Endometrial microvascular endothelial cells (primary cell): Measurements from ENCODE around the gene GLP2R. TPM values are rescaled to one million over a fixed set of nuclear protein-coding genes. Genes with fewer than 3 reads are reported as not detected.

Experiments
- in situ Hi-C: cut with HindIII; loops from 2 replicates; pipeline ENCODE4 v1.10.0; 2017; ENCODE audit warnings: low sequenced_read_pairs, low pct_unique_long_range_greater_than_20kb; ENCODE audit errors: inconsistent ontology term
- total RNA-seq: library from RNA; depleted of rRNA; stranded (reverse); fragments of >200 nt; gene quantifications from one replicate; pipeline ENCODE4 v1.2.3, GENCODE V29; 2015; ENCODE audit errors: inconsistent ontology term

The GLP2R gene
- total RNA-seq, 1 donor from 2014 or later, result not detected

- in situ Hi-C loops, result no loop called here
These were observed 108.6 kb downstream of the GLP2R start for GRCh38 chr17:9934331-9934730.

GRCh38 chr17:9935408-9935807, 109.7 kb downstream of the GLP2R start:
- in situ Hi-C loops, result no loop called here

- in situ Hi-C loops, result no loop called here
These were observed 110.4 kb downstream of the GLP2R start for GRCh38 chr17:9936095-9936494.

GRCh38 chr17:9937241-9937761, 111.6 kb downstream of the GLP2R start:
- in situ Hi-C loops, result no loop called here

- in situ Hi-C loops, result no loop called here
These were observed 112.2 kb downstream of the GLP2R start for GRCh38 chr17:9937901-9938300.

- in situ Hi-C loops, result no loop called here
These were observed 113.0 kb downstream of the GLP2R start for GRCh38 chr17:9938764-9939163.

GRCh38 chr17:9940841-9941240, 115.1 kb downstream of the GLP2R start:
- in situ Hi-C loops, result no loop called here

- in situ Hi-C loops, result no loop called here
These were observed 115.6 kb downstream of the GLP2R start for GRCh38 chr17:9941305-9941704.

Other genes with a start within 250 kb of the GLP2R start
- gene CFAP52, start 249.3 kb upstream of the GLP2R start, total RNA-seq, result not detected
- not detected for gene USP43, start 180.4 kb upstream of the GLP2R start, total RNA-seq
- gene DHRS7C, start 34.3 kb upstream of the GLP2R start, total RNA-seq, result not detected
- gene GSG1L2, start 3.8 kb upstream of the GLP2R start, total RNA-seq, result not detected
- gene RCVRN, start 79.3 kb downstream of the GLP2R start, total RNA-seq, result not detected